Frontal cortex (tissue), 4 donors: Measurements from ENCODE around the gene TXN2. TPM values are rescaled to one million over a fixed set of nuclear protein-coding genes. Genes with fewer than 3 reads are reported as not detected.
A peak's percentile ranks its signal among the peaks of the same experiment; 100 is the strongest.

Experiments used
- DNase-seq, 2 donors: peaks; one replicate each; pipeline ENCODE4 v3.0.0; 2012; ENCODE audit warnings: low spot score in 2 of 2
- FAIRE-seq: peaks from 2 replicates; lab custom pipeline; 2012; peaks lifted over from hg19 to GRCh38; lab: Jason Lieb, UNC
- total RNA-seq: library from RNA; depleted of rRNA; stranded (reverse); fragments of >200 nt; gene quantifications from one replicate; pipeline ENCODE4 v1.2.3, GENCODE V29; 2014
- donor health status: control.
- donor health status: control.
- donor health status: control.

Gene TXN2
- total RNA-seq, 1 donor from 2014 or later = 17.9 TPM

- no peak for FAIRE-seq
- no peak for DNase-seq
Measured at GRCh38 chr22:36491155-36491554, 9.7 kb upstream of the TXN2 start.

DNA sequence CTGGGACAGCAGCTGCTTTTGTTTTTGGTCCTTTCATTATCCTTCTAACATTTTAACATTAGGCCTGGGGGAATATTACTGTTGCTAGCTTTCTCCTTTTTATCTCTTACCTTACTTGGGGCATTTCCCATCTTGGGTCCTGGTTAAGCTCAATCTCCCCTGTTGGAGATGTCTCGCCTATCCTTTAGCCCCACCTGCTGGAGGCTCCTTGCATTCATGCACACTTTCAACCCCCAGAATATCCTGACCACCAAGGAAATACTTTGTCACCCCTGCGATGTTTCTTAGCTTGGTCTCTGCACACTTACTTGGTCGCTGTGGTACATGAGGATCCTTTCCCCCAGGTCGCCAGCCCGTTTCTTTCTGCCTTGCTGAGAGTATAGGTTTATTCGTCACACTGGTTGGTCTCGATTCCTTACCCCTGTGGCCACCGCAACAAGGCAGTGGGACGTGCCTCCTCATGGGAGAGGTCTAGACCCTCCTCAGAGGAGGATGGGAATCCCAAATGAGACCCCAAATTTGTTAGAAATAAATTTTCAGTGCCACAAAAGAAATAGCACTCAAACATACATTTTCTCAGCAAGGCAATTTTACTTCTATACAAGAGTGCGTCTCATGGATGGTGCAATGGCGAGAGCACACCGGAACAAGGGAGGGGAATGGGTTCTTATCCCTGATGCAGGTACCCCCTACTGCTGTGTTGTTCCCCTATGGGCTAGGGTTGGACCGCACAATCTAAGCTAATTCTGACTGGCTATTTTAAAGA lies 5.4 kb upstream of the TXN2 start:
- no peak for FAIRE-seq

GRCh38 chr22:36480941-36481392 lies 473 bp downstream of the TXN2 start:
- no peak for DNase-seq
- no peak for FAIRE-seq

More for the DNA sequence above, 5.4 kb upstream of the TXN2 start:
- DNase-seq = no peak

GRCh38 chr22:36478966-36479365 lies 2.5 kb downstream of the TXN2 start:
- FAIRE-seq (no peak), DNase-seq (no peak)

- FAIRE-seq = no peak
- DNase-seq = no peak
Measured at GRCh38 chr22:36475341-36475740, 6.1 kb downstream of the TXN2 start.

DNA sequence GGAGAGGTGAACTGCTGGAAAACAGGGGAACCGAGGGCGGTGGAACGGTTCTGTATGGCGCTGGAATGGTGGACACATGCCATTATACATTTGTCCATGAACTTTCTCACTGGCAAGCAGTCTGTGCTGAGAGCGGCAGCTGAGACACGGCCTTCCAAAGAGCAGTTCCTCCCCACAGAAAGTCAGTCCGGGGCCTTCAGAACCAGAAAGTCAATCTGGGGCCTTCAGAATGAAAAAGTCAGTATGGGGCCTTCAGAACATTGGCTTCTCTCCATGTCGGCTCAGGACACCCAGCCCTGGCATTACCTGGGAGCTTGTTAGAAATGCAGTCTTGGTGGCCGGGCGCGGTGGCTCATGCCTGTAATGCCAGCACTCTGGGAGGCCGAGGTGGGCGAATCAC lies 8.8 kb downstream of the TXN2 start:
- DNase-seq = no peak
- FAIRE-seq = no peak

GRCh38 chr22:36471341-36471821 lies 10.1 kb downstream of the TXN2 start:
- DNase-seq (no peak), FAIRE-seq (no peak)

GRCh38 chr22:36470994-36471331 lies 10.5 kb downstream of the TXN2 start:
- no peak for DNase-seq

GRCh38 chr22:36470162-36470993 lies 11.1 kb downstream of the TXN2 start:
- DNase-seq (peak; percentile 57 to 85), FAIRE-seq (no peak)

More at GRCh38 chr22:36470994-36471331, 10.5 kb downstream of the TXN2 start:
- no peak for FAIRE-seq

GRCh38 chr22:36469094-36469710 lies 12.2 kb downstream of the TXN2 start:
- no peak for DNase-seq
- no peak for FAIRE-seq

GRCh38 chr22:36467946-36468345 lies 13.5 kb downstream of the TXN2 start:
- FAIRE-seq (no peak), DNase-seq (no peak)

- DNase-seq = no peak
- FAIRE-seq = no peak
Measured at GRCh38 chr22:36467042-36467810, 14.2 kb downstream of the TXN2 start.

GRCh38 chr22:36466258-36466657 lies 15.2 kb downstream of the TXN2 start:
- DNase-seq = no peak
- no peak for FAIRE-seq

DNA sequence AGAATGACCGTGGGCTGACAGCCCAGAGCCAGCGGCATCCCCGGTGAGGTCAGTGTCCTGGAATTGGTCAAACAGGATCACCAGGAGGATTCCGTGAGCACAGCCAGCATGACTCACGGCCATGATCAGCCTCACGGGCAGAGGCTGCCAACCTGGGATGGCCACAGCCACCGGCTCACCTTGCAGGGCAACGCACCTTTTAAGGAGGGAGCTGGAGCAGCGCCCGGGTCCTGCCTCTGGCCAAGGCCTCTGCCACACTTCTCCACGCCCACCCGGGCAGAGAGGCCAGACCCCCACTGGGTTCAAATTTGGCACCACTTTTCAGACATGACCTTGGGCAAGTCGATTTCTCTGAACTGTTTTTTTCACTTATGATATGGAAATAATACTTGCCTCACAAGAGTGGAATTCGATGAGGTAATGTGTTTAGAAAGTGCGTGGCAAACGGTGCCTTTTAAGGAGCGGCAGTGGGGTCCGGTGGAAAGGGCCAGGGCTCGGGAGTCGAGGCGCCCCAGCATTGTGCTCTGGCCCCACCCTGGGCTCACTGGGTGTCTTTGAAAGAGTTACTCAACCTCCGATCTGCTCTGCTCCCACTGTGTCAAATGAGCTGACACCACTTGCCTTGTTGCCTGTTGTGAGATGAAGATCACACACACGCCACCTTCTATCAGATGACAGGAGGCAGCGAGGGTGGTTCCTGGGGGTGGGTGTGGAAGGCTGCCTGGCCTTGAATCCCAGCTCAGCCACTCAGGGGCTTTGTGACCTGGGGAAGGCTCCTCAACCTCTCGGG lies 16.0 kb downstream of the TXN2 start:
- no peak for FAIRE-seq
- no peak for DNase-seq

DNA sequence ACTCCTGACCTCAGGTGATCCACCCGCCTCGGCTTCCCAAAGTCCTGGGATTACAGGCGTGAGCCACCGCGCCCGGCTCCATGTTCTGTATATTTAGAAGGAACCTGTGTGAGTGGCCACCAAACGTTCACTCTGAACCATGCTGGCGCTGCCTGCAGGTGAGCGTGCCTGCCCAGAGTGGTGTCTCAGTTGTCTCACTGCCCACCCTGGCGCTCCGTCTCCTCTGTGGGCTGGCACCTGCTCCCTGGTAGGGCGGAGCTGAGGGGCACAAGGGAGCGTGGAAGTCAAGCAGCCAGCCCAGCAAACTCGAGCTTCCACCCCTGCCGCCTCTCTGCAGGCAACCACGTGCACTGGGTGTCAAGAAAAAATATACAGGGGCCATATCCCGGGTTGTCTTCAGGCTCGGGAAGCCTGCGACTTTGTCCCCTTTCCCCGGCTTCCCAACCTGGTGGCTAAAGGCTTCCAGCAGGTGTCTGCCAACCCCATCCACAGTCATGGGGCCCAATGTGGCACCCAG lies 16.7 kb downstream of the TXN2 start:
- FAIRE-seq (no peak), DNase-seq (no peak)

GRCh38 chr22:36463783-36464184 lies 17.7 kb downstream of the TXN2 start:
- no peak for DNase-seq
- no peak for FAIRE-seq

GRCh38 chr22:36461665-36462649 lies 19.5 kb downstream of the TXN2 start:
- DNase-seq = no peak
- FAIRE-seq = no peak

DNA sequence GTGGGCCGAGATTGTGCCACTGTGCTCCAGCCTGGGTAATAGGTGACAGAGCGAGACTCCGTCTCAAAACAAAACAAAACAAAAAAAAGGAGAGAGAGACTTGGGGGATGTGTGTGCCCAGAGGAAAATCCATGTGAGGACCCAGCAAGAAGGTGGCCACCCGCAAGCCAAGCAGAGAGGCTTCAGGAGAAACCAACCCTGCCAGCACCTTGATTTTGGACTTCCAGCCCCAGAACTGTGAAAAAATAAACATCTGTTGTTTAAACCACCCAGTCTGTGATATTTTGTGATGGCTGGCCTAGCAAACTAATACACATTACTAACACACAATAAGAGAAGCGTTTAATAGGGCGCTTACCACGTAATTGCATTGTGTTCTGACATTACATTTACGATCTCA lies 21.2 kb downstream of the TXN2 start:
- DNase-seq (no peak), FAIRE-seq (no peak)
